Epithelial cell of proximal tubule (primary cell): Measurements from ENCODE around the gene TCEAL7. TPM values are rescaled to one million over a fixed set of nuclear protein-coding genes. Genes with fewer than 3 reads are reported as not detected.

Experiments used
- DNase-seq: peaks from one replicate; pipeline ENCODE4 v3.0.0-alpha.2; 2011; ENCODE audit warnings: low read depth
- H3K4me3 ChIP-seq: 2 replicates; pipeline ENCODE4 v1.5.1; 2011; ENCODE audit warnings: low read depth, mild to moderate bottlenecking, low read length
- CTCF ChIP-seq: conservative IDR thresholded peaks from 2 replicates; pipeline ENCODE4 v1.5.1; 2012; ENCODE audit warnings: low read depth, mild to moderate bottlenecking, low read length
- total RNA-seq: library from RNA; depleted of rRNA; stranded (reverse); fragments of >200 nt; gene quantifications from 2 replicates; pipeline ENCODE4 v1.2.3, GENCODE V29; 2015

TCEAL7 gene
- total RNA-seq, 1 donor from 2014 or later = 25.4 TPM

- no peak for DNase-seq
- no peak for TF ChIP-seq CTCF
- H3K4me3 ChIP-seq = no peak overlapping the region
Measured at GRCh38 chrX:103367502-103367901, 37.5 kb downstream of the TCEAL7 start.

GRCh38 chrX:103369479-103369878, 39.4 kb downstream of the TCEAL7 start:
- no peak for DNase-seq
- no peak for TF ChIP-seq CTCF
- no peak overlapping the region for H3K4me3 ChIP-seq

- no peak overlapping the region for H3K4me3 ChIP-seq
- no peak for TF ChIP-seq CTCF
- no peak for DNase-seq
Measured at GRCh38 chrX:103372886-103373285, 42.8 kb downstream of the TCEAL7 start.

GRCh38 chrX:103373581-103373980, 43.5 kb downstream of the TCEAL7 start:
- no peak overlapping the region for H3K4me3 ChIP-seq
- DNase-seq = no peak
- no peak for TF ChIP-seq CTCF

GRCh38 chrX:103376118-103376978, 46.3 kb downstream of the TCEAL7 start, which contains the start of gene BEX3:
TSS of gene BEX3 (plus strand) at chrX:103376538. CDS start at chrX:103377522, 984 bp downstream.
- no peak for DNase-seq
- H3K4me3 ChIP-seq = peak within 1 kb of the TSS; percentile 66
- no peak for TF ChIP-seq CTCF

GRCh38 chrX:103376979-103377324, 46.9 kb downstream of the TCEAL7 start:
- peak overlapping the region; percentile 66 for H3K4me3 ChIP-seq
- DNase-seq = no peak
- TF ChIP-seq CTCF = no peak

GRCh38 chrX:103378990-103379389, 49.0 kb downstream of the TCEAL7 start:
- TF ChIP-seq CTCF = no peak
- DNase-seq = no peak
- H3K4me3 ChIP-seq = no peak overlapping the region
